Rectal smooth muscle tissue (tissue), 1 donor: ENCODE data around the gene AMH.

ENCODE experiments used
- H3K27ac ChIP-seq: one replicate; pipeline ENCODE4 v1.7.0; 2013; ENCODE audit warnings: low read depth, low read length, inconsistent platforms
- H3K27me3 ChIP-seq: one replicate; pipeline ENCODE4 v1.7.0; 2013; ENCODE audit warnings: low read length; ENCODE audit not compliant: control insufficient read depth, insufficient read depth
- H3K36me3 ChIP-seq: one replicate; pipeline ENCODE4 v1.7.0; 2013; ENCODE audit warnings: low read length; ENCODE audit not compliant: control insufficient read depth, insufficient read depth
- H3K4me1 ChIP-seq: one replicate; pipeline ENCODE4 v1.7.0; 2013; ENCODE audit warnings: low read length; ENCODE audit not compliant: control insufficient read depth, insufficient read depth
- H3K4me3 ChIP-seq: one replicate; pipeline ENCODE4 v1.7.0; 2013; ENCODE audit warnings: low read length
- H3K9ac ChIP-seq: one replicate; pipeline ENCODE4 v1.7.0; 2013; ENCODE audit warnings: low read length

Gene AMH

DNA sequence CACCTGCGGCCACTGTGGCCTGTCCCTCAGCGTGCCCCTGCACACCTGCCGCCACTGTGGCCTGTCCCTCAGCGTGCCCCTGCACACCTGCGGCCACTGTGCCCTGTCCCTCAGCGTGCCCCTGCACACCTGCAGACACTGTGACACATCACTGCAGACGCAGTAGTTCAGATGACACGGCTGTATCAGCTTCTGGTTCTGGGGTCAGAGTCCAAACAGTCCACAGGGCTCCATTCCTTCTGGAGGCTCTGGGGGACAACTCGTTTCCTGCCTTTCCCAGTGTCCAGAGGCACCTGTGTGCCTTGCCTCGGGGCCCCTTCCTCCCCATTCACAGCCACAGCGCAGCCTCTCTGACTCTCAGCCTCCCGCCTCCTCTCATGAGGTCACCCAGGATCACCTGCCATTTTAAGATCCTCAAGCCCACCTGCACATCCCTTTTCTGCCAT lies 7.0 kb upstream of the AMH start:
- Histone ChIP-seq H3K36me3 (peaks cover 36% of the 10 kb centered on the region), H3K27ac (no peak overlapping the region), H3K4me1 (peaks cover 30% of the 10 kb centered on the region)

DNA sequence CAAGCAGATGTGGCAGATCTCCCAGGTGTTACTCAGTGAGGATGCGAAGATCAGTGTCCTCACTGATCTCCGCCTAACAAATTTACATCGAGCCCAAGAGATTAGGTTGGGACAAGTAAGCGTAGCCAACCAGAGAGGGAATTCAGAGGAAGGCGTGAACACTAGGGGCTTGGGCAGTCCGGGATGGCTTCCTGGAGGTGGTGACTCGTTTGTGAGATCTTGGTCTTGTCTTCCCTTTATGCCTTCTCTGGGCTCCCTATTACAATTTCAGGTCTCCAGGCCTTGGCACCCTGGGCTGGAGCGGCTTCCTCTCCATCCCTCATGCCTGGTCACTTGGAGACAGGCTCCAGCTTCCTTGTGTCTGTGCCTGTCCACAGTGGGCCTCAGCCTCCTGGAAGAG lies 6.3 kb upstream of the AMH start:
- peaks cover 41% of the 10 kb centered on the region for H3K36me3 ChIP-seq
- H3K27ac ChIP-seq, result no peak overlapping the region
- H3K4me1 ChIP-seq, result peaks cover 25% of the 10 kb centered on the region
- H3K27me3 ChIP-seq, result no peaks in the 10 kb centered on the region
- H3K4me3 ChIP-seq, result no peak overlapping the region
- H3K9ac ChIP-seq, result no peak overlapping the region

More for the DNA sequence above, 7.0 kb upstream of the AMH start:
- H3K27me3 ChIP-seq, result no peaks in the 10 kb centered on the region
- no peak overlapping the region for H3K4me3 ChIP-seq
- H3K9ac ChIP-seq, result no peak overlapping the region

GRCh38 chr19:2243274-2244124 lies 5.6 kb upstream of the AMH start:
- Histone ChIP-seq H3K4me3 (no peak overlapping the region), H3K4me1 (peaks cover 22% of the 10 kb centered on the region), H3K9ac (no peak overlapping the region), H3K36me3 (peaks cover 41% of the 10 kb centered on the region), H3K27me3 (no peaks in the 10 kb centered on the region), H3K27ac (no peak overlapping the region)

DNA sequence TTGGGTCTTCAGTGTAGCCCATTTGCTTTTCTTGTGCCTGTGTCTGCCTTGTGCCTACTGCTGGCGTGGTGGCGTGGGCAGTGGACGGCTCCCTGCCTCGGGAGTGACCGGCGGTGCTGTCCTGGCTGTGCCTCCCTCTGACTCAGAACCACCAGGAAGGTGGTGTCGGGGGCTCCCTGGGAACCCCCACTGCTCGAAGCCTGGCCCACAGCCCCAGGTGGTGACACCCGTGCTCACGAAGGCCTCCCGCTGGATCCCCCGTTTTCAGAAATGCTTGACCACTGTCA lies 5.1 kb upstream of the AMH start:
- no peak overlapping the region for H3K9ac ChIP-seq
- H3K36me3 ChIP-seq, result peaks cover 47% of the 10 kb centered on the region
- H3K4me3 ChIP-seq, result no peak overlapping the region
- no peaks in the 10 kb centered on the region for H3K27me3 ChIP-seq
- no peak overlapping the region for H3K27ac ChIP-seq
- H3K4me1 ChIP-seq, result peaks cover 18% of the 10 kb centered on the region

DNA sequence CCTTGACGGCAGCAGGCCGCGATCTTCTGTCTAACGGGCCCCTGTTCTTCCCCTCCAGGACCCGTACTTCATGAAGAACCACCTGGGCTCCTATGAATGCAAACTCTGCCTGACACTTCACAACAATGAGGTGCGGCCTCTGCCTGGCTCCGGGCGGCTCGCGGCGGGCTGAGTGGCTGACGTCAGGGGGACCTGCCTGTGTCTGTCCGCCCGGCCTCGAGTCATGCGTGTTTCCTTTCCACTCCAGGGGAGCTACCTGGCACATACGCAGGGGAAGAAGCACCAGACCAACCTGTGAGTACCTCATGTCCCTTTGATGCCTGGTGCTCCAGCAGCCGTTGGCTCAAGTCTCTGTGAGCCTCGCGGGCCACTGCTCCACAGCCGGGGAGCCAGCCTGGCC lies 4.6 kb upstream of the AMH start:
- no peak overlapping the region for H3K9ac ChIP-seq
- peaks cover 3% of the 10 kb centered on the region for H3K27me3 ChIP-seq
- peaks cover 14% of the 10 kb centered on the region for H3K4me1 ChIP-seq
- no peak overlapping the region for H3K27ac ChIP-seq
- peaks cover 47% of the 10 kb centered on the region for H3K36me3 ChIP-seq
- H3K4me3 ChIP-seq, result no peak overlapping the region

DNA sequence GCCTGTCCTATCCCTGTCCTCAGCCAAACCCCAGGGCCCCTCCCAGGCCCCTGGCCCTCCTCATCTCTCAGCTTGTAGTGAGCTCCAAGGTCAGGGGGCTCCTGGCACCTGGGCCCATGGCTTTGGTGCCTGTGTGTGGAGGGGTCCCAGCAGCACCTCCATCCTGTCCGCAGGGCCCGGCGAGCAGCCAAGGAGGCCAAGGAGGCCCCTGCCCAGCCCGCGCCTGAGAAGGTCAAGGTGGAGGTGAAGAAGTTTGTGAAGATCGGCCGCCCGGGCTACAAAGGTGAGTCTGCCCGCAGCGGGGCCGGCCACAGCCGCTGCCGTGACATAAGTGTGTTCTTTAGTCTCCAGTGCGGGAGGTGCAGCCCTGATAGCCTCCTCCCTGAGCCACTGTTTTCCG lies 3.9 kb upstream of the AMH start:
- no peak overlapping the region for H3K9ac ChIP-seq
- H3K4me3 ChIP-seq, result no peak overlapping the region
- no peak overlapping the region for H3K27ac ChIP-seq
- H3K36me3 ChIP-seq, result peaks cover 47% of the 10 kb centered on the region
- H3K4me1 ChIP-seq, result peaks cover 9% of the 10 kb centered on the region
- H3K27me3 ChIP-seq, result peaks cover 10% of the 10 kb centered on the region

GRCh38 chr19:2246014-2246620 lies 3.0 kb upstream of the AMH start:
- Histone ChIP-seq H3K9ac (no peak overlapping the region), H3K27ac (no peak overlapping the region), H3K4me3 (no peak overlapping the region), H3K4me1 (peaks cover 1% of the 10 kb centered on the region), H3K36me3 (peaks cover 44% of the 10 kb centered on the region), H3K27me3 (peaks cover 17% of the 10 kb centered on the region)

DNA sequence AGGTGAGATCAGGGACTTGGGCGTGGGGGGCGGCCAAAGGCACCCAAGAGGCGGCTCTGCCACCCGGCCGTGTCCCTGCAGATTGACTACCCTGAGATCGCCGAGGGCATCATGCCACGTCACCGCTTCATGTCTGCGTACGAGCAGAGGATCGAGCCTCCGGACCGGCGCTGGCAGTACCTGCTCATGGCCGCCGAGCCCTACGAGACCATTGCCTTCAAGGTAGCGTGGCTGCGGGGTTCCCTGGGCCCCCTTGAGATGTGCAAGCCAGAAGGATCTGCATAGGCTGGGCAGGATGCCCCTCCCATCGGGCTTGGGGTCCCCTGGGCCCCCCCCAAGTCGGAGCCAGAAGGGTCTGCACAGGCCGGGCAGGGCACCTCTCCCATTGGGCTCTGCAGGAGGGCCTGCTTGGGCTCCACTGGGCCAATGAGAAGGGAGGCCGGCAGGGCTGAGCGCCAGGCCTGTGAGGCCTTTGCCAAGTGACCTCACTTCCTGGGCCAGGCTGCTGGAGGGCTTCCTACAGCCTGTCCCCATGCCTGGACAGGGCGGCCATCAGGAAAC lies 2.2 kb upstream of the AMH start:
- no peaks in the 10 kb centered on the region for H3K4me1 ChIP-seq
- no peak overlapping the region for H3K27ac ChIP-seq
- H3K27me3 ChIP-seq, result peaks cover 23% of the 10 kb centered on the region
- H3K36me3 ChIP-seq, result peaks cover 44% of the 10 kb centered on the region
- H3K9ac ChIP-seq, result no peak overlapping the region
- H3K4me3 ChIP-seq, result no peak overlapping the region

GRCh38 chr19:2247433-2248101 lies 1.6 kb upstream of the AMH start:
- Histone ChIP-seq H3K4me3 (no peak overlapping the region), H3K9ac (no peak overlapping the region), H3K27ac (no peak overlapping the region), H3K27me3 (peaks cover 29% of the 10 kb centered on the region), H3K36me3 (peaks cover 44% of the 10 kb centered on the region), H3K4me1 (no peaks in the 10 kb centered on the region)

DNA sequence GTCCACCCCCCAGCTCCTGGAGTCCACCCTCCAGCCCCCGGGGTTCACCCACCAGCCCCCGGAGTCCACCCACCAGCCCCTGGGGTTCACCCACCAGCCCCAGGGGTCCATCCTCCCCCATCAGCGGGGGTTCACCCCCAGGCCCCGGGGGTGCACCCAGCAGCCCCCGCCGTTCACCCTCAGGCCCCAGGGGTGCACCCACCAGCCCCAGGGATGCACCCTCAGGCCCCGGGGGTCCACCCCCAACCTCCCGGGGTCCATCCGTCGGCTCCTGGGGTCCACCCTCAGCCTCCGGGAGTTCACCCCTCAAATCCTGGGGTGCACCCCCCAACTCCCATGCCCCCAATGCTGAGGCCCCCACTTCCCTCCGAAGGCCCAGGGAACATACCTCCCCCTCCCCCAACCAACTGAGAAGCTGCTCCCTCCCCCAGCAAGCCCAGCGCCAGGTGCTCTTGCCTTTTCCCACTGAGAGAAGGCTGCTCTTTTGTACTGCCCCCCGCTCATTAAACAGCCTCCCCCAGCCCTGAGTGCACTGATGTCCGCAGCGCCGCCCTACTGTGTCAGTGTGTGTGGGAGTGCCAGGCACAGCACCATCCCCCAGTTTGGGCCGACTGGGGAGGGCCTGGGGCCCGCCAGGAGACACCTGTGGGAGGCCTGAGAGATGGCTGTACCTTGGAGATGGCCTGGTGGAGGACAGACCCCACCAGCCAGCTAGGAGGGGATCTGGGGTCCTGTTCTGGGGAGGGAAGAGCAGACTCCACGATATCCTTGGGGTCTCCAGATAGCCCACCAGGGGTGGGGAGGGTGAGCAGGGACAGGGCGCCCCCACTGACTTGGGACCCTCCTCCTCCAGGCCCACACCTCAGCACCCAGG lies 750 bp upstream of the AMH start:
- H3K9ac ChIP-seq, result no peak overlapping the region
- H3K36me3 ChIP-seq, result peaks cover 44% of the 10 kb centered on the region
- H3K4me1 ChIP-seq, result no peaks in the 10 kb centered on the region
- H3K27me3 ChIP-seq, result peaks cover 37% of the 10 kb centered on the region
- H3K4me3 ChIP-seq, result no peak overlapping the region
- no peak overlapping the region for H3K27ac ChIP-seq

DNA sequence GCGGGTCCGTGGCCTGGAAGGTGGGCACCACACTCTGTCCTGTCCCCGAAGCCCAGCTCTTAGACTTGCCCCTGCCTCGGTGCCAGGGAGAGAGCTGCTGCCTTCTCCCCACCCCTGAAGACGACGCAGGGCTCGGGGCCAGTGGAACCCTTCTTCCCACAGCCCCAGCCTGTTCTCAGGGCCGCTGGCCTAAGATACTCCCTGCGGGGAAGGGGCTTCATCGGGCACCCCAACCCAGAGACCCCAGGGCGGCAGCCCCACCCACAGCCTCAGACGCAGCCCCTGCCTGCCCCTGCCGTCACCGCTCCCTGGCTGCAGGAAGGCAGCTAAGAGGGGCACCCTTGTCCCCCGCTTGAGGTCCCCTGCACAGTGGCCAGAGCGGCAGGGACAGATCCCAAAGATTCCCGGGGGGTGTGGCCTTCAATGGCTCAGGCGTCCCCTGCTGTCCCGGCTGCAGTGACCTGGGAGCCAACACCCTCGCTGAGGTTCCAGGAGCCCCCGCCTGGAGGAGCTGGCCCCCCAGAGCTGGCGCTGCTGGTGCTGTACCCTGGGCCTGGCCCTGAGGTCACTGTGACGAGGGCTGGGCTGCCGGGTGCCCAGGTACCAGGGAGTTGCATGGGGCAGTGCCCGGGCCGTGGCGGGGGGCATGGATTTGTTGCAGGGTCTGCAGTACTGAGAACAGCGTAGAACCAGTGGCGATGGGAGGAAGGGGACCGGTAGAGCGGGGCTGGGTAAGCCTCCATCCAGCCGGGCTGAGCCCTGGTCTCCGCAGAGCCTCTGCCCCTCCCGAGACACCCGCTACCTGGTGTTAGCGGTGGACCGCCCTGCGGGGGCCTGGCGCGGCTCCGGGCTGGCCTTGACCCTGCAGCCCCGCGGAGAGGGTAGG lies 1.0 kb downstream of the AMH start:
- Histone ChIP-seq H3K4me3 (no peak overlapping the region), H3K27me3 (peaks cover 44% of the 10 kb centered on the region), H3K9ac (no peak overlapping the region), H3K4me1 (no peaks in the 10 kb centered on the region), H3K27ac (no peak overlapping the region), H3K36me3 (peaks cover 29% of the 10 kb centered on the region)
